SK-N-SH (cell line): ENCODE data around the gene IQUB.

ENCODE experiments used
- CTCF ChIP-seq: fragments of 200-600 bp; sonication (generic); IDR thresholded peaks from 2 replicates; pipeline ENCODE4 v1.6.1; 2017; ENCODE audit warnings: antibody characterized with exemption, mild to moderate bottlenecking, moderate library complexity
- EP300 ChIP-seq, 2 experiments: IDR thresholded peaks; 2 replicates each; pipeline versions ENCODE4 v1.4.0 to v1.6.1; 2012; ENCODE audit warnings: borderline replicate concordance in 1 of 2, low read depth in 1 of 2, low read length in 1 of 2
- FOXM1 ChIP-seq: IDR thresholded peaks from 2 replicates; pipeline ENCODE4 v1.4.0; 2012; ENCODE audit warnings: low read depth, mild to moderate bottlenecking
- GABPA ChIP-seq: IDR thresholded peaks from 2 replicates; pipeline ENCODE4 v1.4.0; 2012; ENCODE audit warnings: low read depth, mild to moderate bottlenecking
- MAX ChIP-seq: IDR thresholded peaks from 2 replicates; pipeline ENCODE4 v1.4.0; 2012; ENCODE audit warnings: low read depth
- POLR2AphosphoS5 ChIP-seq: IDR thresholded peaks from 2 replicates; pipeline ENCODE4 v1.6.1; 2012; ENCODE audit warnings: low read depth, low read length
- TEAD4 ChIP-seq: IDR thresholded peaks from 2 replicates; pipeline ENCODE4 v1.4.0; 2012; ENCODE audit warnings: mild to moderate bottlenecking, borderline replicate concordance; ENCODE audit not compliant: insufficient read depth
- USF2 ChIP-seq: fragments of 150-350 bp; IDR thresholded peaks from 2 replicates; pipeline ENCODE4 v1.6.1; 2017; ENCODE audit warnings: antibody characterized with exemption, low read length, low read depth, borderline replicate concordance
- YY1 ChIP-seq: IDR thresholded peaks from 2 replicates; pipeline ENCODE4 v1.4.0; 2012; ENCODE audit warnings: low read depth, mild to moderate bottlenecking

GRCh38 chr7:123440101-123440548, 94.3 kb downstream of the IQUB start:
- TF ChIP-seq FOXM1 (no peak), CTCF (no peak), EP300 (IDR thresholded peaks at IDR 0.05; ENCODE audit: borderline replicate concordance in 1 of 2, low read depth in 1 of 2, low read length in 1 of 2) (no peak), YY1 (no peak), POLR2AphosphoS5 (no peak), GABPA (no peak), TEAD4 (no peak), MAX (no peak), USF2 (no peak)
